Stimulated activated CD4-positive, alpha-beta T cell treated with anti-CD3 and anti-CD28 coated beads, Interleukin-2, amount 100 ng/mL, for 48 hours (primary cell): Measurements from ENCODE around the gene HENMT1.
"Not testable (repeated sequence)": the region's sequence is repeated elsewhere in the genome, so short reads cannot be mapped to it uniquely, and the experiment has no call there.

Source experiments
- DNase-seq, 2 donors: peaks; one replicate each; pipeline ENCODE4 v3.0.0-alpha.2; 2020

The HENMT1 gene

DNA sequence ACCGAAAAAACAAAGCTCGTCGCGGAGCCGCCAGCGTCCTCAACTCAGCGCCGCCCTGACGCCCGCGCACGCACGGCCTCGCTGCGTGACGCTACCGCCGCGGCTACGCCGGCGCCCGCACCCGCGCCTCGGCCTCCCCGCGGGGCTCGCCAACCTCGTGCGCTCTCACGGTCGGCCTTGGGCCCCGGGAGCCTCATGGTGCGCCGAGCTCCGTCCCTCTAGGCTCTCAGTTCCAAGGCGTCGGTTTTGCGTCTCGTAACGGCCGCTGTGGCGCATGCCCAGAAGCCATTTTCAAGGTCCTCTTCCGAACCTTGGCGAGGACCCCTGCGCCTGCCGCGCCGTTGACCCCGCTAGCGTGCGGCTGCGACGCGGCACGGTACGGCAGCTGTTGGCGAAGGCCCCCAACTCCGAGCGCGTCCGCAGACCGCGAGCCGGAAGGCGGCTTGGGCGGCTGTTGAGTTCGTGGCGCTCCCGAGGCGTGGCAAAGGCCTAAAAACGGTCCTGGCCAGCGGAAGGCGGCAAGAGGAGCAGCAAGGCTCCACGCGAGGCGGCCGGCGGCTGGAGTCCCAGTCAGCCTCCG lies at the start of gene HENMT1:
Gene HENMT1, minus strand, starts transcription at position 64 of the 580 bp plus-strand sequence. CDS start 1,209 bp downstream, outside the sequence.
- DNase-seq = peak; percentile 67 to 78

DNA sequence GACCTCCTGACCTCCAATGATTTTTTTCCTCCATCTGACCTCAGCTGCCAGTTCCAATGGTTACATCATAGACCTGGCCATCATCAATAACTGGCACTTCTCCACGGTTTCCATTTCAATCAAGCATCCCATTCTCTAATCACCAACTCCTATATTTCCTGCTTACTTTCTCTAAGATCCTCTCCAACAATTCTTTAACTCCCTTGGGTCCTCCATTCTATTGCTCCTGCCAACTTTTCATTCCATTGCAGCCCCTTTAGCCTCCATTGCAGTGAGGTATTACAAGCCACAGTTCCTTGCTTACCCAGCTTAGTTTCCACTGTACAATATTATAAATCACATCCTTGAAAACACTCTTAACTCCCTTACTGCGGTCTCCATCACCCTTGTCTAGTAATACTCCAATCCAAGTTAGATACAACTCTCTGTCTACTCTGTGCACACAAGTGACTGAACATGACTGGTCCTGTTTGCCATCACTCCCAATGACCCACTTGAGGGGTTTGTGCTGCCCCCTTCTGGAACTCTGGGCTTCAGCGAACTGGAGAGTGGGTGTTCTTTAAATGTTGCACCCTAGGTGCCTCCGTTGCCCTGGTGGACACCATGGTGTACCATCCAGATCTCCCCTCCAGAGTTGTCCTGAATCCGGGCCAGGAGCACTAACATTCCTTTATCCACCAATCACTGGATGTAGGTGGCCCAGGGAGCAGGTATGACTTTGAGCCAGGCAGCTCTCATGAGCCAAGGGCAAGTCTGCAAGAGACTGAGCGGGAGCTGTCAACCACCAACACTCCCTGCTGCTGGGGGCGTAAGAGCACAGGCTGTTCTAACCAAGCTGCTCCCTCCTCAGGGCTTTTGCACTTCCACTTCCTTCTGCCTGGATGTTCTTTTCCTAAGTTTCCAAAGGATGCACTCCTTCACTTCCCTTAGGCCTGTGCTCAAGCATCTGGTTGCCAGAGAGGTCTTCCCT lies 48.1 kb upstream of the HENMT1 start:
- peak; percentile 41 to 64 for DNase-seq

DNA sequence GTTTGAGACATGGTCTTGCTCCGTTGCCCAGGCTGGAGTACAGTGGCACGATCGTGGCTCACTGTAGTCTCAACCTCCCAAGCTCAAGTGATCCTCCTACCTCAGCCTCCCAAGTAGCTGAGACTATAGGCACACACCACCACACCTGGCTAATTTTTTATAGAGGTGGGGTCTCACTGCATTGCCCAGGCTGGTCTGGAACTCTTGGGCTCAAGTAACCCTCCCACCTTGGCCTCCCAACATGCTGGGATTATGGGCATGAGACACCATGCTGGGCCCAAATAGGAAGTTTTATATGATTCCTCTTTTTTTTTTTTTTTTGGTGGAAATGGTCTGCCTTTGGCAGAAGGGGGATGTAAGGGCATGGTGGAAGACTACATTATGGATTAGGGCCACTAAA lies 45.8 kb upstream of the HENMT1 start:
- no peak for DNase-seq

DNA sequence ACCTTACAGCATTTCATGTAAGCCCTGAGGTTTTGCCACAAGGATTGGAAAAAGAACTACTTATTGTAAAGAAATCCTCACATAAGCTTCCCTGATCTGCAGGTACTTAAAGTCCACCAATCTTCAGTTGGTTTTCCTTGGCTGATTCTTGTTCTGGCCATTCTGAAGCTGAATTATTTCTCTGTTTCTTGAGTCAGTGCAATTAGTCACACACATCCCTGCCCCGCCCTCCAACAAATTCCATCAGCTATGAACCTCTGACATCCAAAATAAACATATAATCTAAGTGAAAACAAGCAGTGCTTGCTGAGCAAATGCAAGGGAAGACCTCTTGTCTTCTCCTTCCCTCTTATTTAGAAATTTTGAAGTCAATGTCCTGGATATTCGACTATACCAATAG lies 43.6 kb upstream of the HENMT1 start:
- DNase-seq = no peak

DNA sequence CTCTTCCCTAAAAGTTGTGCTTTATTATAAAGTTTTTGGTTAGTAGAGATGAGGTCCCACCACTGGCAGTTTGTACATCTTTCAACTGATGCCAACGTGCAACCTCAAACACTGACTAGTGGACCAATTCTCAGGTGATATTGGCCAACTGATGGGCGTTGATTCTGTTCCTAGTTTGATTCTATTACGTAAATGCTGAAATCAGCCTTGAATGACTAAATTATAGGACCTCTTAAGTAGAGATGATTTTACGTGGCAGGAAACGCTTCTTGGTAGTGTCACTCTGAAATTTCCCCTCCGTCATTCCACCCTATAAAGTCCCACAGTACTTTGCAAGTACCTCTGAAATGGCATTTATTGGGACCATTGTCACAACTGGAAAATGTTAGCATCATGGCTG lies 43.0 kb upstream of the HENMT1 start:
- no peak for DNase-seq

DNA sequence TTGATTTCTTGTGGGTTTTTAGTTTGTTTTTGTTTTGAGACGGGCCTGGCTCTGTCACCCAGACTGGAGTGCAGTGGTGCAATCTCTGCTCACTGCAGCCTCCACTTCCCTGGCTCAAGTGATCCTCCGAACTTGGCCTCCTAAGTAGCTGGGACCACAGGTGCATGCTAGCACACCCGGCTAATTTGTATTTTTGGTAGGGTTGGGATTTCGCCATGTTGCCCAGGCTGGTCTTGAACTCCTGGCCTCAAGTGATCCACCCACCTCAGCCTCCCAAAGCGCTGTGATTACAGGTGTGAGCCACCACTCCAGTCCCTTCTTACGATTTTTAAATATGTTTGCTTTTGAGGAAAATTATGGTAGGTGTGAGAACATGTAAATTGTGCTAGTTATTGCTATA lies 41.2 kb upstream of the HENMT1 start:
- not testable (repeated sequence) for DNase-seq

DNA sequence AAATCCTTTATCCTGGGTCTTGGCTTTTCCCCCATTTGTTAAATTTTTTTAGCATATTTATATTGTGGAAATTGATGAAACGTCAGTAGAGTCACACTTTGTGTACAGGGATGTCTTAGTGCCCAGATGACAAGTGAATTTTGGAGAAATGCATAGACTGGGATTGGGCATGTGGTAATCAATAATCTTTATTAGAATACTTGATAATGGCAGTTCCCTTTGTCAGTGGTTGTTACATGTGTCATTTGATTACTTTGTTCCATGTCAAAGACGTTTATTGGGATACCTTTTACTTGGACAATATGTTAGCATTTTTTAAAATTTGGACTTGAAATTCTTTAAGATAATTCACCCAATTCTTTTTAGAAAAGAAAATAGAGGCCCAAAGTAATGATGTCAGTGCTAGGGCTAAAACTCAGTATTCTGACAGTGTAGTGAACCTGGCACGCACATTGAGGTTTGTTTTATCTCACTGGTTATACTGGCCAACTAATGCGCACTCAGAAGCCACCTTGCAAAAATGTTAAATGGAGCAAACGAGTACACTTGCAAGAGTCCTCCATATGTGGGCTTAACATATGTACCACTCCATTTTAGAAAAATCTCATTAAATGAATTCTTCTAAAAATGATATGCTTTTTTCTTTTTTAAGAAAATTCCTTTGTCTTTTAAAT lies 40.4 kb upstream of the HENMT1 start:
- DNase-seq = no peak

DNA sequence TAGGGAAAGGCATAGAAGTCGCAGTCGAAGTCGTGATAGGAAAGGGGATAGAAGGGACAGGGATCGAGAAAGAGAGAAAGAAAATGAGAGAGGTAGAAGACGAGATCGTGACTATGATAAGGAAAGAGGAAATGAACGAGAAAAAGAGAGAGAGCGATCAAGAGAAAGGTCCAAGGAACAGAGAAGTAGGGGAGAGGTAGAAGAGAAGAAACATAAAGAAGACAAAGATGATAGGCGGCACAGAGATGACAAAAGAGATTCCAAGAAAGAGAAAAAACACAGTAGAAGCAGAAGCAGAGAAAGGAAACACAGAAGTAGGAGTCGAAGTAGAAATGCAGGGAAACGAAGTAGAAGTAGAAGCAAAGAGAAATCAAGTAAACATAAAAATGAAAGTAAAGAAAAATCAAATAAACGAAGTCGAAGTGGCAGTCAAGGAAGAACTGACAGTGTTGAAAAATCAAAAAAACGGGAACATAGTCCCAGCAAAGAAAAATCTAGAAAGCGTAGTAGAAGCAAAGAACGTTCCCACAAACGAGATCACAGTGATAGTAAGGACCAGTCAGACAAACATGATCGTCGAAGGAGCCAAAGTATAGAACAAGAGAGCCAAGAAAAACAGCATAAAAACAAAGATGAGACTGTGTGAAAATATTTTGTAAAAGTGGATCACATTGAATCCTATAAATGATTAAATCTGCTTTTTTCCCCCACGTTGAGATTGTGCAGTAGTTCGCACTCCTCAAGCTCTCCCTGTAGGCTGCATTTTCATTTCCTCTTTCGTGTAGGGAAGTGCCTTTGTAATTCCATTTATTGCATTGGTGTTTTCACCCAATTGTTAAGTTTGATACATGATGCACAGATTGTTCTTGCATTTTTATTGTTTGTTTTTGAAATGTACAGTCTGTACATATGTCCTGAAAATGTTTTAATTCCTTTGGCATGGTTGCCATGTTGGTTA lies 38.8 kb upstream of the HENMT1 start:
- DNase-seq = no peak

DNA sequence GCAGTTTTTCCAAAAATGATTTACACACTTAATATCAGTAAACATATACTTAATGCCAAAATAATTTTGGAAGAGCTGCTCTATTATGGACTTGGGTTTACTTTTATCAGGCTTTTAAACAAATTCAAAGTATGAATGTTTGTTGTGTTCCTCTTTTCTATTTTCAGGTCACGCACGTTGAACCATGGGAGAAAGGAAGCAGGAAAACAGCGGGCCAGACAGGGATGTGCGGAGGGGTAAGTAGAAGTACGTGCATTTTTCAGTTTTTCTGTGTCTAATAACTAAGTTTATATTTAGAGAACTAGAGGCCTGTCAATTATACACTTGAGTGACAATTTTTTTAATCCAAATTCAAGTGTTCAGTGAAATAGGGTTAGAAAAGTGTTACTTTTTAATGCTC lies 34.6 kb upstream of the HENMT1 start:
- DNase-seq = no peak

DNA sequence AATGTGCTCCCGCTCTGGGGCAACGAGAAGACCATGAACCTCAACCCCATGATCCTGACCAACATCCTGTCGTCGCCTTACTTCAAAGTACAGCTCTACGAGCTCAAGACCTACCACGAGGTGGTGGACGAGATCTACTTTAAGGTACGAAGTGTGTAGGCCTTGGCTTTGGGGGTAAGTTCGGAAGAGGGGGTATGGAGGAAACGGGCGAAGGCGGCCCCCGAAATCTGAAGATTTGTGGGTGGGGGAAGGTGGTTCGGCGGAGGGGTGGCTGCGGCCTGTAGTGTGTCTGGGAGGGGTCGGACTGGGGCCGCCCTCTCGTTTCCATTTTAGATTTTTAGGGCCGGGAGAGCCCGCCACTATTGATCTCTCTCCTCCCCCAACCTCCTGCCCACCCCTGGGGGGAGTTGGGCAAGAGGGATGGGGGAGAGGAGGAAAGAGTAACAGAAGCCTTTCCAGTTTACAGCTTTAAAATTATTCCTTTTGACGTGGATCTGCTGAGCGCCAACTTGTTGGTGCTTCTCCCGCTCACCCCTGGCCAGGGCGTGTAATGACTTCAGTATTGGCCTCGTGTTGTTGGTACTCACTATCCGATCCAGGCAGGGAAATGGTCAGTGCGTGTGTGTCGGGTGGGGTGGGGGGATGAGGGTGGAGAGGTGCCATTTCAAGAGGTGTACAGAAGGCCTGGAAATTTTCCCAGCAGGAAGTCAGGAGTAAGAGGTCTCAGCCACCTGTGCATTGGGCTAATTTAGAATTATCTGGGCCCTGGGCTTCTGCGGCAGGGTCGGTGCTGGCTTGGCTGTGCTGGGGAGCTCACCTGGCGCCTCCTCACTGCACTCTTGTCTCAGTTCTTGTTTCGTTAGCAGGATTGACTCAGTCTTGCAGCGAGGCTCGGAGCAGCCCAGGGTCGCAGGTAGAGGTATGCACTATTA lies 32.1 kb upstream of the HENMT1 start:
- DNase-seq = peak; percentile 42 to 50

DNA sequence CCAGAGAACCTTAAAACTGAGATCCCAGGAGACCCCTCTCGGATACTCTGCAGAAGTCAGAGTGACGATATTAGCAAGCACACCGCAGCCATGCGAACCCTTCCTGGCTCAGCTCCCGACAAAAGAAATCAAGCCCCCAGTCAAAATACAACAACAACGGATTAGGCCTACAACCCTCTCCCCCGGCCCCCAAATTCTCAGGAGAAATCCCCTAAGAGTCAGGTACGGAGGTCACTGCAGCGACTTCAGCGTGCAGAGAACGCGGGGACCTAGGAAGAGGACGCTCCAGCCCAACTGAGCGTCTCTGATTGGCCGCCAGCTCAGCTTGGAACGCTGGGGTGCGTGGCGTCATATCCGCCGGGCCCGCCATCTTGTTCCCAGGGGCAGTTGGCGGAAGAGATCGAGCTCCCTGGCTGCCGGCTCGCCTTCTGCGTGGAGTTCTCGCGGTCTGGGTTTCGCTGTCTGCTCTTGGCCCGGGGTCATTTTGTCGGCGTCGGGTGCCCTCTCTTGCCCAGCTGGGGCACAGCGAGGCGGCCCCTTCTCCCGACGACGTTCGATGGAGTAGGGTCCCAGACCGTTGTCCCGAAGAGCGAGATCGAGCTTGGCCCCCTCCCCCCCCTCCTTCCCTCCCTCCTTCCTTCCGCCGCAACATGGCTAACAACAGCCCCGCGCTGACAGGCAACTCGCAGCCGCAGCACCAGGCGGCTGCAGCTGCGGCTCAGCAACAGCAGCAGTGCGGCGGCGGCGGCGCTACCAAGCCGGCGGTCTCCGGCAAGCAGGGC lies 31.2 kb upstream of the HENMT1 start, which contains the start of gene PRPF38B:
Gene PRPF38B, plus strand, starts transcription at position 369 of the 782 bp plus-strand sequence. Its CDS starts 282 bp downstream, at position 651.
- peak; percentile 86 to 88 for DNase-seq

DNA sequence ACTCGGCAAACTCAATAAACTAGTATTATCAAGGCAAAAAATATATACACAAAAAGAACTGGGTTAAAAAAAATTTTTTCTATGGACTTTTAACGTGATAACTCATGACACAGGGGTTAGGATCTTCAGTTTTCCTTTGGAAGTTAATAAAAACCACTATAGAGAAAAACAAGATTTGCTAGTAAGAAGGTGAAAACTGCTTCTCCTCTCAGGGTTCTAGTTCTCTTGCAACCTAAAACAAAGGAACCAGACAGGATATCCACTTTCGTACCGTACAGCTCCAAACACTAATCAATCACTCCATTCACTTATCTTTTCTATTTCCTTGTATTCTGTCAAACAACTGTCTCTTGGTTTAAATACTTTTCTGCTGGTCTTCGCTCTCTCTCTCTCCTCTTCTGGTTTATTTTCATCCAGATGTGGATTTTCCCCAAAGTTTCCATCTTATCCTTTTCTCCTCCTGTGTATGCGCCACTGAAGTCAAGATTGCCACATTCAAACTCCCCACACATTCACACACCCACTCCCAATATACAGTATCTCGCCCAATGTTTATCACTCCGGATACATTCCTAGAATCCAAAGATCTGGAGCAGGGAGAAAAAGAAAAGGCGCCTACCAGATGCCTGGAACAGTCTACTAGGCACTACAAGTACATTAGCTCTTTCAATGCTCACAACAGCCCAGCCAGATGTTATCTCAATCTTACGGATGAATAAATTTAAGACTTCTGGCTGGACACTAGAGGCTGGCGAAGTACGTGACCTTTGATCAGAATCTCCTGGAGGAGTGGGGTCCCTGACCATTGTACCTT lies 30.4 kb upstream of the HENMT1 start:
- DNase-seq = no peak

DNA sequence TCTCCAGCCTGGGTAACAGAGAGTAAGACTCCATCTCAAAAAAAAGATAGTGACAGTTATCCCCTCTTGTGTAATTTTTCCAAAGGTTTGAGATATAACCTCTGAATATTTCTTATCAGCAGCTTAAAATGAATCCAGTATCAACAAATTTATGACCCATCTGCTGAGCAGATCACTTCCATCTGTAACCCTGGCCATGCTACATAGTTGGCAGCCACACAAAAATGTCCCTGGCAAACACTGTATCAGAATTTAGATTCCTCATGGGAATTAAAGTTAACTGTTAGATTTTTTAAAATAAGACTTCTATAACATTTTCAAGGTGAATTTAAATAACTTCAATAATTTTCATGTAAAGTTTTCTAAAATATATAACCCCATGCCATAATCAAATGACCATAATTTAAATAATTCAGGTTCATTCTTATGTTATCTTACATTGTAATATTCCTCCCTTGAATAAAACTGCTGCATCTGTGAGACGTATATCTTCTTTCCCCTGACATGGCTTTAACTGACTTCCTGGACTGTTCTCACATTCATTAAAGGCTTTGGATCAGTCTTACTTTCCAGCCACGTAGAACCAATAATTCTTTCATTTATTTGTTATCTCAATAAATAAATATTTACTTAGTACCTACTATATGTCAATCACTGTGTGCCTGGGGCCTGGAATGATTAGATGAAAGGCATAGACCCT lies 25.9 kb upstream of the HENMT1 start:
- DNase-seq = no peak

DNA sequence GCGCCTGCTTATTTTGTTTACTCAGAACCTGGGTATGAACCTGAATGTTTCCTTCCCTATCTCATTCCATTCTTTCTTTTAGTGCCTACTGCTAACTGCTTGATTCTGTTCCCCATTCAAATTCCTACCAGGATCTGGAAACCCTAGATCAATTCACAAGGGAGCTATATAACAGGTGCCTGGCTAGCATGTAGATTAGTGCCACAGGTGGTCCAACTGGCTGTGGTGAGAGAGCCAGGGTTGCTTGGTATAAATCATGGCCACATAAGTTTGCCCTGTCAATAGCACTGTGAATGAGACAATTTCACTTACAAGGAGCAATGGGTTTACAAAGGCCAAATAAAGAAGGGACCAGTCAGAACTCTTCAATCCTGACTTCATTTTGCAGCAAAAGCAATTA lies 24.6 kb upstream of the HENMT1 start:
- no peak for DNase-seq

DNA sequence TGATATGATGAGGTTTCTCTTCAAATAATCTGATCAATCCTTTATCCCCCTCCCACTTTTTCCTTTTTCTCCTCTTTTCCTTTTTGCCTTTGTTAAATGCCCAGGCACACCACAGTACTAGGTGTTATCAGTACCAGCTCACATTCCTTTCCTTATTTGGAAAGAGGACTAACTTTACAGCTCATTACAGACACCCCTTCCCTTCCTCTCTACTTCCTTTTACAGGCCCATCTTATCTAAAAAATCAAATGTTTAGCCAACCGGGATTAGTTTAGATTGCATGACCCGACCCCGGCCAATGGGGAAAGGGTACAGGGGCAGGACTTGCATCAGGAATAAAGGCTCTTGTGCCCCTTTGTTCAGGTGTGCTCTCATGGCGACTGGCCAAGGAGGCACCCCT lies 20.8 kb upstream of the HENMT1 start:
- DNase-seq = not testable (repeated sequence)

DNA sequence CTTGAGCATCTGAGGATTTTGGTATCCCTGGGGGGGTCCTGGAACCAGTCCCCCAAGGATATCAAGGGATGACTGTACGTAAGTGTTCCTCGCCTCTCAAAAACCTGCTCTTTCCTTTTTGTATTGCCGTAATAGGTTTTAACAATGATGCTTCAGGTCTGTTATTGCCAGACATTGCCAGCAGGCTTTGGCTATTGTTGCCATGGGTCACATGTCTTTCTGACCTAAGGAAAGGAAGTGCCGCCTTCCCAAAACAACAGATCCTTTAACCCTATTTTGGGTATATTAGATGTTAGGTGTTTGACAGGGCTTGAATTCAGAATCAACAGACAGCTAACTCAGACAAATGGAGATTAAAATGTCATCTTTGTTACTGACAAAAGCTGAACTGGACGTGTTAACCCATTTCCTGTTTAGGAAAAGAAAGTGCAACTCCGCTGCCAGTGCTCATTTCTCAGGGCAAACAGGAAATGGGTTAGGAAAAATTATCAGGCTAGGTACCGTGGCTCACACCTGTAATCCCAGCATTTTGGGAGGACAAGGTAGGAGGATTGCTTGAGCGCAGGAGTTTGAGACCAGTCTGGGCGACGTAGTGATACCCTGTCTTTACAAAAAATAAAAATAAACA lies 18.8 kb upstream of the HENMT1 start:
- DNase-seq = no peak

DNA sequence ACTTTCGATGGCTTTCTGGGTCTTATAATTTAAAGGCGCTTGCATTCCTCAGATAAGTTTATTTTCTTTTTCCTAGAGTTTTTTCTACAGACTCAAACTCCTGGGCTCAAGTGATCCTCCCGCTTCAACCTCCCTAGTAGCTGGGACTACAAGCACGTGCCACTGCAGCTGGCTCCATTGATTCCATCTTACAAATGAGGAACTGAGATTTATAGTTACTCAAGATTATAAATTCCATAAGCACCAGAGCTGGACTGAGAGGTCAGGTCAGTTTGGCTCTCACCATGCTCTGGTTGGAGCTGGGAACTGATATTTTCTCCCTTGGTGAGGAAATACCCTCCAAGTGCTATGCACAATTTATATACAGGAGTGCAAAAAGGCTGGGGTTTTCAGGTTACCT lies 17.8 kb upstream of the HENMT1 start:
- no peak for DNase-seq

DNA sequence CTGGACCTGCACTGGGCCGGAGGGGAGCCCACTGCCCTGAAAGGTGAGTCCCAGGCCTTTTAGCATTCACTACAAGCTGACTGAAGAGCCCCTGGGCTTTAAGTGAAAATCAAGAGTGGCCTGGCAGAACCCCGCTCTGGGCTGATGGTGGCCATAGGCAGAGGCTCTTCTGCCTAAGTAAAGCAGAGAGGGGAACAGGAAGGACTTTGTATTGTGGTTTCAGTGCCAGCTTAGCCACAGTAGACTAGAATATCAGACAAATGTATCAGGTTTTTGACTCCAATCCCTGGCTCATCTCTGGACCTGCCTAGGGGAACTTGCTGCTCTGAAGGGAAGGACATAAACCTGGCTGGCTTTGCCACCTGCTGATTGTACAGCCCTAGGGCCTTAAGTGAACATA lies 10.2 kb upstream of the HENMT1 start:
- DNase-seq = no peak
